ENCODE results near the gene CCL25. TPM values are rescaled to one million over a fixed set of nuclear protein-coding genes. Genes with fewer than 3 reads are reported as not detected.

The CCL25 gene
- total and polyA plus RNA-seq, 9 of the 15 experiments (the other 6 are each of a cell fraction or from before 2014, with no cell fraction given): 0.15 TPM; not detected in 8

- TF ChIP-seq ZBTB40 (IDR thresholded peaks at IDR 0.05) (no peak), ZBTB40 (CRISPR knock-in tag; IDR thresholded peaks at IDR 0.05) (no peak), KDM1A (IDR thresholded peaks at IDR 0.05) (peak in 1 of 2 experiments; percentile 62; a peak in 2 of 4 replicates), ZBTB1 (CRISPR knock-in tag; IDR thresholded peaks at IDR 0.05; ENCODE audit: borderline replicate concordance, low read depth) (no peak)
Measured at GRCh38 chr19:8004001-8004400, 48.6 kb upstream of the CCL25 start (continued).
